ENCODE measurements around the gene CTNND2.

Gene CTNND2

DNA sequence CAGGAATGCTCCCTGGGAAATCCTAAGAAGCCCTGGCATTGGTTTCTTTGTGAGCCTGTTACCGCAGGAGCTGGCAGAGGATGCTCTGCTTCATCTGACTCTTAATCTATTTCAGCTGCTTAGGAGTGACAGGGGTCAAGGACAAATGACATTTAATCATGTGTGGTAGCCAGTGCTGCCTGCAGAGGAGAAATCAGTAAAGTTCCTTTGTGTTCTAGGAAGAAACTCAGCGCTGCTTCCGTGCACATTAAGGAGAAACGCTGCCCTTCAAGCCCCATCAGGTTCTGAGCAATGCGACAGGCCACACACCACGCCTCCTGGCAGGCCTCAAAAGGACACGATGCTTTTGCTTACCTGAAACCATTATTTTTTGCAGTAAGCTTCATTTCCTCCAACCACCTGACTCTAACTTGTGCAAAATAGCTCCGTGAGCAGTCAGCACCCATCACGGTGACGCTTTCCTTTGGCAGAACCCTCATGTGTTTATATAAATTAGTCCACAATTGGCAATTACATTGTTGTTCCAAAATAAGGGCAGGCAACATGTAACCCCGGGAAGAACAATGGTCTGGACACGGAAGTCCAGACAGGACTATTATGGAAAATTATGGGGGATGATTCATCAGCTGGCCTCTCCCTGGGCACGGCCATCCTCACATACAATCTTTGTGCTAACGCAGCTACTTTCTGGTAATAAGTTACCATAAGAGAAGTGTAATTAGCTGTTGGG, 755.3 kb downstream of the CTNND2 start:
- TF ChIP-seq, protein P1, sequence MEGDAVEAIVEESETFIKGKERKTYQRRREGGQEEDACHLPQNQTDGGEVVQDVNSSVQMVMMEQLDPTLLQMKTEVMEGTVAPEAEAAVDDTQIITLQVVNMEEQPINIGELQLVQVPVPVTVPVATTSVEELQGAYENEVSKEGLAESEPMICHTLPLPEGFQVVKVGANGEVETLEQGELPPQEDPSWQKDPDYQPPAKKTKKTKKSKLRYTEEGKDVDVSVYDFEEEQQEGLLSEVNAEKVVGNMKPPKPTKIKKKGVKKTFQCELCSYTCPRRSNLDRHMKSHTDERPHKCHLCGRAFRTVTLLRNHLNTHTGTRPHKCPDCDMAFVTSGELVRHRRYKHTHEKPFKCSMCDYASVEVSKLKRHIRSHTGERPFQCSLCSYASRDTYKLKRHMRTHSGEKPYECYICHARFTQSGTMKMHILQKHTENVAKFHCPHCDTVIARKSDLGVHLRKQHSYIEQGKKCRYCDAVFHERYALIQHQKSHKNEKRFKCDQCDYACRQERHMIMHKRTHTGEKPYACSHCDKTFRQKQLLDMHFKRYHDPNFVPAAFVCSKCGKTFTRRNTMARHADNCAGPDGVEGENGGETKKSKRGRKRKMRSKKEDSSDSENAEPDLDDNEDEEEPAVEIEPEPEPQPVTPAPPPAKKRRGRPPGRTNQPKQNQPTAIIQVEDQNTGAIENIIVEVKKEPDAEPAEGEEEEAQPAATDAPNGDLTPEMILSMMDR (IDR thresholded peaks at IDR 0.05; ENCODE audit: low read depth, low read length): no peak
- DNase-seq: no peak
- Histone ChIP-seq H3K36me3 (no peaks in the 10 kb centered on the region), H3K9me3 (no peaks in the 10 kb centered on the region), H3K4me3 (ENCODE audit: low read depth, low read length) (no peak overlapping the region), H3K4me1 (no peaks in the 10 kb centered on the region), H3K27me3 (peaks cover 2% of the 10 kb centered on the region; the same call in 1 of the 2 replicates)

DNA sequence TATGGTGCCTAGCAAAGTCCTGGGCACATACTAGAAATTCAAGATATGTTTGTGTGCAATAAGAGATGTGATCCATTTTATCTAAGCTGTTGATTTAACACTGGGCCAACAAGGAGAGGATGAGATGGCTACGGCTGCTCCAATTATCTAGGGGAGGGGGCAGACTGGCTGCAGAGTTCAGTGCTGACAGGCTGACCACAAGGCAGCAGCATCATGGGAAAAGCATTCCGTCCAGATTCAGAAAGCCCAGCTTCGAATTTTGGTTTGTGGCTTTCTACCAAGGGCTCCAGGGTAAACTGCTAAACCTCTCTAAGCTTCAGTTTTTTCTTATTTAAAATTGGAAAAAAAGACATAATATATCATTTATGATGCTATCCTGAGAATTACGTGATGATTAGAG, 758.1 kb downstream of the CTNND2 start:
- Histone ChIP-seq H3K4me1 (no peaks in the 10 kb centered on the region), H3K4me3 (ENCODE audit: low read depth, low read length) (no peak overlapping the region), H3K9me3 (no peaks in the 10 kb centered on the region), H3K27me3 (no peaks in the 10 kb centered on the region), H3K36me3 (no peaks in the 10 kb centered on the region)
- DNase-seq: no peak
- TF ChIP-seq, protein P1 (IDR thresholded peaks at IDR 0.05; ENCODE audit: low read depth, low read length): no peak

DNA sequence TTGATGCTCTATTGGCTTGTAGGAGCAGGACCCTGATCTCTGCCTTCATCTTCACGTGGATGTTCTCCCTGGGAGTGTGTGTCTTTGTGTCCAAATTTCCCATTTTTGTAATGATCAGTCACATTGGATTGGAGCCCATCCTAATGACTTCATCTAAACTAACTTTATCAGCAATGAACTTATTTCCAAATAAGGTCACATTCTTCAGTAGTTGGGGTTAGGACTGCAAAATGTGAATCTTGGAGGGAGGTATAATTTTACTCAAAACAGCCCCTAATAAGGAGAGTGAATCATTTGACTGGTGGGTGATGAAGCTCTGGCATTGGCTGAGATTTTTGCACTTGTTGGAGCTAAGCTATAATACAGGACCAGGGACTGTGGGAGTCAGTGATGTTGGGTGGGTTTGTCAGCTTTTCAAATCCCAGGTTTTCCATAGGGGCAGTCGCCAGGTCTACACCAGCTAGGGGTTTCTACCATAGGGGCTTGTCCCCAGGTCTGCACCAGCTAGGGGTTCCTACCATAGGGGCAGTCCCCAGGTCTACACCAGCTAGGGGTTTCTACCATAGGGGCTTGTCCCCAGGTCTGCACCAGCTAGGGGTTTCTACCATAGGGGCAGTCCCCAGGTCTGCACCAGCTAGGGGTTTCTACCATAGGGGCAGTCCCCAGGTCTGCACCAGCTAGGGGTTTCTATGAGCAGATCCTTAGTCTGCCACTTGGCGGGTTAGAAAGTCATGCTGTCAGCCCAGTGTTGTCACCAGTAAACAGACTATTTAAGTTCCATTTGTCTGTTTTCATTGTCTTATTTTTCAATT, 760.6 kb downstream of the CTNND2 start:
- TF ChIP-seq, protein P1 (IDR thresholded peaks at IDR 0.05; ENCODE audit: low read depth, low read length): no peak
- no peaks in the 10 kb centered on the region for H3K4me1 ChIP-seq

DNA sequence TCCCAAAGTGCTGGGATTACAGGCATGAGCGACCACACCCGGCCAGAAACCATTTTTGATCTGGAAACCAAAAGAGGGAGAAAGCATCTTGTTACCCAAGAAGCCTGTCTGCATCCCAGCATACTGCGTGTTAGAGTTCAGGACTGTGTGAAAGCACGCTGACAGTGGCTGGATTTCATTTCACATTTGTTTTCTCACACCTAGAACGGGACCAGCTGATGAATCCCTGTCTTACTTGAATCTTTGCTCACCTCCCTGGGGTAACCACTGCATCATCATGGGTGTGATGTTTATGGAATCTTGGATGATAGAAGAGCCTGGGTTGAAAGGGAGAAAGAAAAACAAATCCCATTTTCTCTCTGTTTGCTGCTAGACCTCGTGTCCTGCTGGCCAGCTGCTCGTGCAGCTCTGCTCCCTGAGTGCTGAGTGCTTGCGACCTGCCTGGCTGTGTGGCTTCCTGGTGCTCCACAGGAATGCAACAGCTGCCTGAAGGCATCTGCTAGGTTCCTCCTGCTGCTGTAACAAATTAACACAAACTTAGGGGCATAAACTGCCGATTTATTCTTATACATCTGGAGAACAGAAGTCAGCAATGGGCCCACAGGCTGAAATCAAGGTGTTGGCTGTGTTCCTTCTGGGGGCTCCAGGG, 764.9 kb downstream of the CTNND2 start:
- peaks cover 3% of the 10 kb centered on the region; the same call in 1 of the 2 replicates for H3K27me3 ChIP-seq
- no peaks in the 10 kb centered on the region for H3K4me1 ChIP-seq
- H3K36me3 ChIP-seq: no peaks in the 10 kb centered on the region
- H3K4me3 ChIP-seq (ENCODE audit: low read depth, low read length): no peak overlapping the region
- DNase-seq: no peak
- TF ChIP-seq, protein P1 (IDR thresholded peaks at IDR 0.05; ENCODE audit: low read depth, low read length): no peak
- H3K9me3 ChIP-seq: no peaks in the 10 kb centered on the region

More for the DNA sequence above, 760.6 kb downstream of the CTNND2 start:
- Histone ChIP-seq H3K36me3 (no peaks in the 10 kb centered on the region), H3K4me3 (ENCODE audit: low read depth, low read length) (no peak overlapping the region), H3K9me3 (no peaks in the 10 kb centered on the region), H3K27me3 (peaks cover 3% of the 10 kb centered on the region; the same call in 1 of the 2 replicates)
- no peak for DNase-seq

DNA sequence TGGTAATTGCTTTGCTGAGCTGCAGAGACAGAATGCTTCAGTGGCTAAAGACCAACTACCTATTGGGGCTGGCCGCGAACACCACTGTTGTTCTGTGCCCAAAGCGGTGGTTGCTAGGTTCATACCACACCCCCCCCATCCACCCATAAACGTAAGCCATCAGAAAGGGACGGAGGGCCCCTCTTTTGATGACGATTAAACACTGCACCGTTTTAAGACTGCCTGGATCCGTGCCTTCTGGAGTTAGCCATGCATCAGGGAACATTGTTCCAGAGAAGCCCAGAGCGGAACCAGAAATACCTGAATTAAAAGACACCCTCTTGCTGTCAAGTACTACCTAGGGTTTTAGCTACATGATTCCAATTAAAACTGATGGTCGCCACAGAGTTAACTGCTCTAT, 774.1 kb downstream of the CTNND2 start:
- TF ChIP-seq, protein P1 (IDR thresholded peaks at IDR 0.05; ENCODE audit: low read depth, low read length): no peak
- H3K4me3 ChIP-seq (ENCODE audit: low read depth, low read length): no peak overlapping the region
- H3K4me1 ChIP-seq: no peaks in the 10 kb centered on the region
- no peak for DNase-seq
- no peaks in the 10 kb centered on the region for H3K36me3 ChIP-seq
- no peaks in the 10 kb centered on the region for H3K9me3 ChIP-seq
- H3K27me3 ChIP-seq: no peaks in the 10 kb centered on the region
